ENCODE measurements around the gene CLDN14. TPM values are rescaled to one million over a fixed set of nuclear protein-coding genes. Genes with fewer than 3 reads are reported as not detected.

The CLDN14 gene
- total RNA-seq, 1 experiment from 2014 or later: not detected

GRCh38 chr21:36452281-36452825 lies 27.6 kb downstream of the CLDN14 start:
- H4K8ac ChIP-seq (replicated peaks; ENCODE audit: insufficient read length, low read depth, low read length): no peak overlapping the region
- H3K9me3 ChIP-seq (ENCODE audit: control insufficient read depth, low read depth, low read length): no peaks in the 10 kb centered on the region
- no peak overlapping the region for H3K9ac ChIP-seq (ENCODE audit: extremely low read depth, insufficient read length, low read length)
- no peak overlapping the region for H3K27ac ChIP-seq (ENCODE audit: insufficient read length, low read depth, low read length)
- no peak overlapping the region for H2BK12ac ChIP-seq (ENCODE audit: insufficient read length, low read depth, low read length)
- no peaks in the 10 kb centered on the region for H3K27me3 ChIP-seq (ENCODE audit: insufficient read depth, low read length)
- no peak overlapping the region for H4K91ac ChIP-seq (ENCODE audit: insufficient read length, low read depth, low read length)
- no peak overlapping the region for H3T11ph ChIP-seq (ENCODE audit: low read length)
- H3K4me2 ChIP-seq (ENCODE audit: insufficient read depth, insufficient read length, low read length): no peak overlapping the region
- no CpG with 5 or more reads among the region's 6 CpGs for WGBS (ENCODE audit: extremely low coverage, insufficient read length, low lambda C conversion rate)
- no peak overlapping the region for H2BK5ac ChIP-seq (ENCODE audit: insufficient read length, low read length)
- DNase-seq: no peak
- H3K27ac Mint-ChIP-seq: no peak overlapping the region
- H3K23me2 ChIP-seq (ENCODE audit: insufficient read length, low read depth, low read length, poor library complexity, severe bottlenecking): no peaks in the 10 kb centered on the region
- H3K4me3 Mint-ChIP-seq: no peak overlapping the region
- H2BK15ac ChIP-seq (ENCODE audit: low read depth, low read length): no peak overlapping the region
- no peak overlapping the region for H3K23ac ChIP-seq (ENCODE audit: insufficient read length, low read depth, low read length)
- H4K5ac ChIP-seq (ENCODE audit: insufficient read length, low read depth, low read length): no peak overlapping the region
- H2BK20ac ChIP-seq (ENCODE audit: low read depth, low read length, poor library complexity, severe bottlenecking): no peak overlapping the region
- no peak overlapping the region for H3K14ac ChIP-seq (ENCODE audit: insufficient read depth, low read length)
- H3K18ac ChIP-seq (ENCODE audit: insufficient read length, low read depth, low read length): no peak overlapping the region
- no peak overlapping the region for H2AFZ ChIP-seq (ENCODE audit: low read length)
- no peak overlapping the region for H2BK120ac ChIP-seq (ENCODE audit: low read depth, low read length, poor library complexity, severe bottlenecking)
- no peaks in the 10 kb centered on the region for H3K79me2 ChIP-seq (ENCODE audit: insufficient read depth, low read length)
- no peak overlapping the region for H3K56ac ChIP-seq (ENCODE audit: insufficient read length, low read depth, low read length)
- H3K27me3 Mint-ChIP-seq (ENCODE audit: low read depth): no peaks in the 10 kb centered on the region; the same call in 1 of the 2 replicates
- H3K4me1 Mint-ChIP-seq: peaks cover 19 to 24% of the 10 kb centered on the region in 2 experiments
- peaks cover 8% of the 10 kb centered on the region; the same call in 1 of the 2 replicates for H3K4me1 ChIP-seq (ENCODE audit: insufficient read depth, low read length)
- H3K4ac ChIP-seq (ENCODE audit: low read depth, low read length): no peak overlapping the region
- no peak for TF ChIP-seq CTCF (conservative IDR thresholded peaks at IDR 0.05)
- no peaks in the 10 kb centered on the region; a peak in 1 of 7 replicates for H3K36me3 Mint-ChIP-seq (ENCODE audit: insufficient read depth in 1 of 3, low read depth in 3 of 3)
- no peaks in the 10 kb centered on the region for H3K79me1 ChIP-seq (ENCODE audit: insufficient read depth, low read depth, low read length, poor library complexity, severe bottlenecking)
- no peaks in the 10 kb centered on the region for H3K9me3 Mint-ChIP-seq
- H2AK5ac ChIP-seq (ENCODE audit: insufficient read length, low read length): no peak overlapping the region
- no peaks in the 10 kb centered on the region for H4K20me1 ChIP-seq (ENCODE audit: control insufficient read depth, insufficient read depth, insufficient read length)

Measured in H9 (cell line).